SK-N-SH (cell line): ENCODE results near the gene TCFL5. TPM values are rescaled to one million over a fixed set of nuclear protein-coding genes. Genes with fewer than 3 reads are reported as not detected.
A peak's percentile ranks its signal among the peaks of the same experiment; 100 is the strongest.
"Not testable (repeated sequence)": the region's sequence is repeated elsewhere in the genome, so short reads cannot be mapped to it uniquely, and the experiment has no call there.

Experiments
- CTCF ChIA-PET: fragments of 300-600, 350-600 bp; formaldehyde crosslinking; extraction: SDS; loops from one replicate; lab custom pipeline; 2021; lab: Yijun Ruan, JAX
- POLR2A ChIA-PET: fragments of 350-600 bp; sonication (Branson Sonifier 250); formaldehyde crosslinking; extraction: SDS; loops from one replicate; lab custom pipeline; 2020; ENCODE audit warnings: antibody characterized with exemption, inconsistent platforms; lab: Yijun Ruan, JAX
- DNase-seq: peaks from one replicate; pipeline ENCODE4 v3.0.0; 2012
- H2AFZ ChIP-seq: fragments of 200-600 bp; sonication (generic); 2 replicates; pipeline ENCODE4 v1.8.1; 2016; ENCODE audit warnings: antibody characterized with exemption, mild to moderate bottlenecking, low read depth
- H3F3A ChIP-seq: fragments of 200-600 bp; sonication (generic); replicated peaks from 2 replicates; pipeline ENCODE3; 2016; ENCODE audit warnings: antibody characterized with exemption, mild to moderate bottlenecking; ENCODE audit not compliant: insufficient read depth
- H3K27ac ChIP-seq, 2 experiments: fragments of 200-500 bp in 1 of 2; fragments of 200-600 bp in 1 of 2; sonication (Bioruptor generic) in 1 of 2; sonication (generic), shearing (Covaris generic) in 1 of 2; 2 replicates each; pipeline versions ENCODE4 v1.5.1 to v1.6.1; 2014 to 2016; ENCODE audit warnings: low read depth in 2 of 2, inconsistent platforms in 1 of 2, low read length in 1 of 2, mild to moderate bottlenecking in 1 of 2, mixed read lengths in 1 of 2
- H3K27me3 ChIP-seq: fragments of 200-600 bp; sonication (generic), shearing (Covaris generic); 2 replicates; pipeline ENCODE4 v1.6.1; 2016; ENCODE audit warnings: mixed run types; ENCODE audit not compliant: insufficient read depth
- H3K36me3 ChIP-seq, 2 experiments: fragments of 200-500 bp in 1 of 2; fragments of 200-600 bp in 1 of 2; sonication (Bioruptor generic) in 1 of 2; sonication (generic) in 1 of 2; replicated peaks in 1 of 2; 2 replicates each; pipeline versions ENCODE3 to v1.5.1; 2014 to 2016; ENCODE audit warnings: low read length in 1 of 2, mild to moderate bottlenecking in 1 of 2; ENCODE audit not compliant: insufficient read depth in 2 of 2, control insufficient read depth in 1 of 2
- H3K4me1 ChIP-seq, 2 experiments: fragments of 200-500 bp in 1 of 2; fragments of 200-600 bp in 1 of 2; sonication (Bioruptor generic) in 1 of 2; sonication (generic), shearing (Covaris generic) in 1 of 2; 2 replicates each; pipeline versions ENCODE4 v1.5.1 to v1.6.1; 2014 to 2016; ENCODE audit warnings: low read depth in 1 of 2, low read length in 1 of 2, mixed run types in 1 of 2; ENCODE audit not compliant: insufficient read depth in 2 of 2, control insufficient read depth in 1 of 2
- H3K4me2 ChIP-seq: fragments of 200-600 bp; sonication (generic), shearing (Covaris generic); 2 replicates; pipeline ENCODE4 v1.6.1; 2017; ENCODE audit warnings: mixed run types
- H3K4me3 ChIP-seq, 2 experiments: fragments of 200-500 bp in 1 of 2; fragments of 200-600 bp in 1 of 2; sonication (Bioruptor generic) in 1 of 2; sonication (generic), shearing (Covaris generic) in 1 of 2; 2 replicates each; pipeline versions ENCODE4 v1.5.1 to v1.8.1; 2014 to 2016; ENCODE audit warnings: low read depth in 2 of 2, inconsistent platforms in 1 of 2, low read length in 1 of 2, mild to moderate bottlenecking in 1 of 2, mixed read lengths in 1 of 2, moderate library complexity in 1 of 2
- H3K79me2 ChIP-seq: fragments of 200-600 bp; sonication (generic); 2 replicates; pipeline ENCODE4 v1.8.1; 2017; ENCODE audit warnings: mild to moderate bottlenecking; ENCODE audit not compliant: insufficient read depth
- H3K9ac ChIP-seq: fragments of 200-600 bp; sonication (generic); 2 replicates; pipeline ENCODE4 v1.6.1; 2017; ENCODE audit warnings: mixed run types
- H3K9me2 ChIP-seq: fragments of 200-600 bp; sonication (generic); 2 replicates; pipeline ENCODE4 v1.6.1; 2017; ENCODE audit warnings: mixed run types
- H3K9me3 ChIP-seq: fragments of 200-600 bp; sonication (generic); 2 replicates; pipeline ENCODE4 v1.6.1; 2017; ENCODE audit warnings: mixed run types, mild to moderate bottlenecking, moderate library complexity
- H4K20me1 ChIP-seq: fragments of 200-600 bp; sonication (generic); 2 replicates; pipeline ENCODE4 v1.6.1; 2017; ENCODE audit warnings: mild to moderate bottlenecking, mixed run types; ENCODE audit not compliant: insufficient read depth
- EP300 ChIP-seq, 2 experiments: IDR thresholded peaks; 2 replicates each; pipeline versions ENCODE4 v1.4.0 to v1.6.1; 2012; ENCODE audit warnings: borderline replicate concordance in 1 of 2, low read depth in 1 of 2, low read length in 1 of 2
- MXI1 ChIP-seq: IDR thresholded peaks from 2 replicates; pipeline ENCODE4 v1.6.1; 2012; ENCODE audit warnings: mild to moderate bottlenecking, low read depth, low read length, improper control_type of control experiment
- NRF1 ChIP-seq: IDR thresholded peaks from 2 replicates; pipeline ENCODE4 v1.6.1; 2012; ENCODE audit warnings: low read depth, mild to moderate bottlenecking, low read length
- RAD21 ChIP-seq: IDR thresholded peaks from 2 replicates; pipeline ENCODE4 v1.6.1; 2012; ENCODE audit warnings: mild to moderate bottlenecking, low read length
- SMC3 ChIP-seq: IDR thresholded peaks from 2 replicates; pipeline ENCODE4 v1.6.1; 2012; ENCODE audit warnings: low read depth, low read length, improper control_type of control experiment
- TCF12 ChIP-seq: IDR thresholded peaks from 2 replicates; pipeline ENCODE4 v1.4.0; 2012
- WGBS: methylation state at CpG from one replicate; pipeline ENCODE4 v1.1.6; 2017; ENCODE audit warnings: low lambda C conversion rate; 5-methylcytosine and 5-hydroxymethylcytosine counted together
- polyA plus RNA-seq, 3 experiments: library from polyadenylated mRNA; depleted of rRNA; stranded (reverse); fragments of >200 nt; gene quantifications; 2 replicates each; pipeline ENCODE4 v1.2.3, GENCODE V29; 2012
- TF ChIP-seq, protein P1 (sequence below): fragments of 200-600 bp; sonication (generic); IDR thresholded peaks from 2 replicates; pipeline ENCODE4 v1.6.1; 2017; ENCODE audit warnings: antibody characterized with exemption, mild to moderate bottlenecking, moderate library complexity
- TF ChIP-seq, protein P2 (sequence below): IDR thresholded peaks from 2 replicates; pipeline ENCODE4 v1.4.0; 2012; ENCODE audit warnings: low read depth, borderline replicate concordance

The TCFL5 gene
- polyA plus RNA-seq, 1 of the 3 experiments (the other 2 are of a cell fraction) = 10.1 TPM

DNA sequence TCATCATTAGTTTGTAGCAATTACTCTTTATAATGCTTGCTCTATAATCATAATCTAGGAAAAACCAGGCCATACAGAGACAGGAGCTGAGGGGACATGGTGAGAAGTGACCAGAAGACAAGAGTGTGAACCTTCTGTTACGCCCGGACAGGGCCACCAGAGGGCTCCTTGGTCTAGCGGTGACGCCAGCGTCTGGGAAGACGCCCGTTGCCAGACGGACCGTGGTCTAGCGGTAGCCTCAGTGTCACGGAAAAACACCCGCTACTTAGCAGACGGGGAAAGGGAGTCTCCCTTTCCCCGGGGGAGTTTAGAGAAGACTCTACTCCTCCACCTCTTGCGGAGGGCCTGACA lies 12.0 kb upstream of the TCFL5 start:
- TF ChIP-seq SMC3 (peak; percentile 59), RAD21 (peak; percentile 61)
- TF ChIP-seq, protein P1, sequence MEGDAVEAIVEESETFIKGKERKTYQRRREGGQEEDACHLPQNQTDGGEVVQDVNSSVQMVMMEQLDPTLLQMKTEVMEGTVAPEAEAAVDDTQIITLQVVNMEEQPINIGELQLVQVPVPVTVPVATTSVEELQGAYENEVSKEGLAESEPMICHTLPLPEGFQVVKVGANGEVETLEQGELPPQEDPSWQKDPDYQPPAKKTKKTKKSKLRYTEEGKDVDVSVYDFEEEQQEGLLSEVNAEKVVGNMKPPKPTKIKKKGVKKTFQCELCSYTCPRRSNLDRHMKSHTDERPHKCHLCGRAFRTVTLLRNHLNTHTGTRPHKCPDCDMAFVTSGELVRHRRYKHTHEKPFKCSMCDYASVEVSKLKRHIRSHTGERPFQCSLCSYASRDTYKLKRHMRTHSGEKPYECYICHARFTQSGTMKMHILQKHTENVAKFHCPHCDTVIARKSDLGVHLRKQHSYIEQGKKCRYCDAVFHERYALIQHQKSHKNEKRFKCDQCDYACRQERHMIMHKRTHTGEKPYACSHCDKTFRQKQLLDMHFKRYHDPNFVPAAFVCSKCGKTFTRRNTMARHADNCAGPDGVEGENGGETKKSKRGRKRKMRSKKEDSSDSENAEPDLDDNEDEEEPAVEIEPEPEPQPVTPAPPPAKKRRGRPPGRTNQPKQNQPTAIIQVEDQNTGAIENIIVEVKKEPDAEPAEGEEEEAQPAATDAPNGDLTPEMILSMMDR = peak; percentile 62
- TF ChIP-seq, all 33 proteins: peak for 3; not testable (repeated sequence) for 30
- not testable (repeated sequence) for H3K27me3 ChIP-seq, H3K4me3 ChIP-seq, H3K27ac ChIP-seq, H3K79me2 ChIP-seq, H3K9ac ChIP-seq, H3K36me3 ChIP-seq, H2AFZ ChIP-seq, H3K4me2 ChIP-seq, H3K9me2 ChIP-seq, DNase-seq, H3K9me3 ChIP-seq, H4K20me1 ChIP-seq
- 2% methylated on average over 11 of the region's 15 CpGs for WGBS
- H3K4me1 ChIP-seq = peaks cover 4 to 19% of the 10 kb centered on the region in 2 experiments; a peak in 3 of 4 replicates
- H3F3A ChIP-seq = peaks cover 28% of the 10 kb centered on the region
- CTCF ChIA-PET = interaction anchor here (1.0 to 7.4 kb wide), 9 partner anchors 11 to 171 kb away, joined by 3 to 86 read pairs (median 4); partner anchors contain the start of gene TCFL5
- POLR2A ChIA-PET = interaction anchor here (1.1 kb wide), 1 partner anchor 9 kb away, joined by 3 read pairs; no protein-coding TSS in a partner anchor

DNA sequence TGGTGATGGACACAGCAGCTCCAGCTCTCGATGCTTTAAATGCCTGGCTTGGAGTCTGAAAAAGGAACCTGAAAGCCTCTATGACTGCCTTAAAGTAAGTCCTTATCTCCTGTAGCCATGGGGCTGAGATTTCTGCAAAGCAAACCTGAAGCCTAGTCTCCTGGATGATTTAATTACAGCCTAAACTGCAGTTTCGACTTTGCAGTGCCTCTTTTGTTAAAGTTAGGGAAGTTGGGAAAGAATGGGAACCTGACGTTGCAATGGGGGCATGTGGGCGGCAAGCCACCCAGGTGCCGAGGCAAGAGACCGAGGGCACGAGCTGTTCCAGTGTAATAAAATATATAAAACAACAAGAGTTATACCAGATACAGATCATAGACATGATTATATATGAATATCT lies 11.7 kb upstream of the TCFL5 start:
- no peaks in the 10 kb centered on the region for H3K79me2 ChIP-seq
- no peak overlapping the region for H3K4me3 ChIP-seq
- H3K4me2 ChIP-seq = no peak overlapping the region
- H3K27me3 ChIP-seq = no peaks in the 10 kb centered on the region
- POLR2A ChIA-PET = interaction anchor here (0.8 to 1.1 kb wide), 2 partner anchors 9 to 14 kb away, joined by 3 read pairs; no protein-coding TSS in a partner anchor
- no peak overlapping the region for H3K9ac ChIP-seq
- no peak overlapping the region for H2AFZ ChIP-seq
- H3K9me2 ChIP-seq = no peaks in the 10 kb centered on the region
- H4K20me1 ChIP-seq = no peaks in the 10 kb centered on the region
- no peak overlapping the region for H3K27ac ChIP-seq
- peaks cover 24% of the 10 kb centered on the region for H3F3A ChIP-seq
- 68% methylated on average over 7 of the region's 7 CpGs for WGBS
- TF ChIP-seq, protein P1 = no peak
- TF ChIP-seq NRF1 = no peak
- no peak for TF ChIP-seq EP300 (IDR thresholded peaks at IDR 0.05; ENCODE audit: borderline replicate concordance in 1 of 2, low read depth in 1 of 2, low read length in 1 of 2)
- TF ChIP-seq, protein P2, sequence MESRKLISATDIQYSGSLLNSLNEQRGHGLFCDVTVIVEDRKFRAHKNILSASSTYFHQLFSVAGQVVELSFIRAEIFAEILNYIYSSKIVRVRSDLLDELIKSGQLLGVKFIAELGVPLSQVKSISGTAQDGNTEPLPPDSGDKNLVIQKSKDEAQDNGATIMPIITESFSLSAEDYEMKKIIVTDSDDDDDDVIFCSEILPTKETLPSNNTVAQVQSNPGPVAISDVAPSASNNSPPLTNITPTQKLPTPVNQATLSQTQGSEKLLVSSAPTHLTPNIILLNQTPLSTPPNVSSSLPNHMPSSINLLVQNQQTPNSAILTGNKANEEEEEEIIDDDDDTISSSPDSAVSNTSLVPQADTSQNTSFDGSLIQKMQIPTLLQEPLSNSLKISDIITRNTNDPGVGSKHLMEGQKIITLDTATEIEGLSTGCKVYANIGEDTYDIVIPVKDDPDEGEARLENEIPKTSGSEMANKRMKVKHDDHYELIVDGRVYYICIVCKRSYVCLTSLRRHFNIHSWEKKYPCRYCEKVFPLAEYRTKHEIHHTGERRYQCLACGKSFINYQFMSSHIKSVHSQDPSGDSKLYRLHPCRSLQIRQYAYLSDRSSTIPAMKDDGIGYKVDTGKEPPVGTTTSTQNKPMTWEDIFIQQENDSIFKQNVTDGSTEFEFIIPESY = no peak
- no peak for TF ChIP-seq TCF12
- no peak for TF ChIP-seq MXI1
- no peak for TF ChIP-seq SMC3
- peaks cover 4 to 19% of the 10 kb centered on the region in 2 experiments; a peak in 3 of 4 replicates for H3K4me1 ChIP-seq
- no peaks in the 10 kb centered on the region for H3K9me3 ChIP-seq
- H3K36me3 ChIP-seq = peaks cover 1 to 5% of the 10 kb centered on the region in 2 experiments
- DNase-seq = no peak
- CTCF ChIA-PET = interaction anchor here (1.0 to 7.4 kb wide), 9 partner anchors 11 to 170 kb away, joined by 3 to 86 read pairs (median 4); partner anchors contain the start of gene TCFL5
